Smooth muscle cell (in vitro differentiated cells): Measurements from ENCODE around the gene MAN1C1. TPM values are rescaled to one million over a fixed set of nuclear protein-coding genes. Genes with fewer than 3 reads are reported as not detected.

Experiments used
- DNase-seq: peaks from one replicate; lab custom pipeline; 2025; ENCODE audit not compliant: unreplicated experiment; lab: John Stamatoyannopoulos, UW
- H2AFZ ChIP-seq: fragments of 200-600 bp; sonication (generic); 2 replicates; pipeline ENCODE4 v1.6.0; 2016; ENCODE audit warnings: antibody characterized with exemption, low read depth, mild to moderate bottlenecking
- H3F3A ChIP-seq: fragments of 200-600 bp; sonication (generic); 2 replicates; pipeline ENCODE4 v1.6.0; 2017; ENCODE audit warnings: antibody characterized with exemption, low read depth
- H3K27ac ChIP-seq: fragments of 200-600 bp; sonication (generic); 2 replicates; pipeline ENCODE4 v1.5.1; 2016; ENCODE audit warnings: low read depth, mild to moderate bottlenecking
- H3K27me3 ChIP-seq: fragments of 200-600 bp; sonication (generic); 2 replicates; pipeline ENCODE4 v1.6.1; 2016; ENCODE audit warnings: low read depth, mild to moderate bottlenecking
- H3K36me3 ChIP-seq: fragments of 200-600 bp; sonication (generic); 2 replicates; pipeline ENCODE4 v1.5.1; 2016; ENCODE audit warnings: low read depth
- H3K4me1 ChIP-seq: fragments of 200-600 bp; sonication (generic); 2 replicates; pipeline ENCODE4 v1.5.1; 2016; ENCODE audit warnings: low read depth
- H3K4me2 ChIP-seq: fragments of 200-600 bp; sonication (generic); 2 replicates; pipeline ENCODE4 v1.6.0; 2016; ENCODE audit warnings: mild to moderate bottlenecking
- H3K4me3 ChIP-seq: fragments of 200-600 bp; sonication (generic); 2 replicates; pipeline ENCODE4 v1.5.1; 2016; ENCODE audit warnings: mild to moderate bottlenecking
- H3K79me2 ChIP-seq: fragments of 200-600 bp; sonication (generic); 2 replicates; pipeline ENCODE4 v1.6.0; 2016; ENCODE audit warnings: low read depth, mild to moderate bottlenecking
- H3K9ac ChIP-seq: fragments of 200-600 bp; sonication (generic); 2 replicates; pipeline ENCODE4 v1.6.0; 2016; ENCODE audit warnings: low read depth
- H3K9me3 ChIP-seq: fragments of 200-600 bp; sonication (generic); replicated peaks from 2 replicates; pipeline ENCODE4 v1.5.1; 2016; ENCODE audit warnings: low read depth
- H4K20me1 ChIP-seq: fragments of 200-600 bp; sonication (generic); 2 replicates; pipeline ENCODE4 v1.6.0; 2016; ENCODE audit warnings: low read depth
- CTCF ChIP-seq: fragments of 200-600 bp; sonication (generic); IDR thresholded peaks from 2 replicates; pipeline ENCODE4 v1.5.1; 2017; ENCODE audit warnings: borderline replicate concordance, mild to moderate bottlenecking, antibody characterized with exemption; ENCODE audit not compliant: insufficient read depth, poor library complexity, severe bottlenecking
- WGBS: methylation state at CpG from one replicate; pipeline ENCODE4 v1.1.7; 2016; ENCODE audit warnings: low lambda C conversion rate; 5-methylcytosine and 5-hydroxymethylcytosine counted together
- polyA plus RNA-seq: library from polyadenylated mRNA; unstranded; fragments of >200 nt; fragmentation: Nextera tagmentation; extraction: Ambion mirVana; gene quantifications from 2 replicates; pipeline ENCODE4 v1.2.1, GENCODE V29; 2016
- total RNA-seq: library from RNA; depleted of rRNA; stranded (reverse); fragments of >200 nt; gene quantifications from 2 replicates; pipeline ENCODE4 v1.2.3, GENCODE V29; 2014

Gene MAN1C1
- total and polyA plus RNA-seq, 2 experiments from 2014 or later: 4.4 to 10.5 TPM

- 98% methylated on average over 24 of the region's 24 CpGs for WGBS
- TF ChIP-seq CTCF: no peak
- Histone ChIP-seq H3K36me3 (no peaks in the 10 kb centered on the region), H3F3A (peaks cover 17% of the 10 kb centered on the region), H3K27ac (no peak overlapping the region), H3K4me1 (peaks cover 7% of the 10 kb centered on the region), H3K4me2 (no peak overlapping the region), H3K79me2 (peaks cover 5% of the 10 kb centered on the region), H3K27me3 (no peaks in the 10 kb centered on the region), H3K9ac (no peak overlapping the region), H2AFZ (no peak overlapping the region), H4K20me1 (peaks cover 3% of the 10 kb centered on the region), H3K9me3 (no peaks in the 10 kb centered on the region), H3K4me3 (no peak overlapping the region)
- no peak for DNase-seq
These were observed 198.9 kb downstream of the MAN1C1 start for GRCh38 chr1:25815208-25816111.

GRCh38 chr1:25816112-25816718, 199.6 kb downstream of the MAN1C1 start:
- H2AFZ ChIP-seq: no peak overlapping the region
- no peak overlapping the region for H3K4me3 ChIP-seq
- peaks cover 7% of the 10 kb centered on the region for H4K20me1 ChIP-seq
- H3F3A ChIP-seq: peaks cover 17% of the 10 kb centered on the region
- H3K27ac ChIP-seq: no peak overlapping the region
- DNase-seq: no peak
- no peaks in the 10 kb centered on the region for H3K9me3 ChIP-seq
- no peaks in the 10 kb centered on the region for H3K36me3 ChIP-seq
- no peak overlapping the region for H3K4me2 ChIP-seq
- H3K4me1 ChIP-seq: peaks cover 11% of the 10 kb centered on the region
- 97% methylated on average over 15 of the region's 15 CpGs for WGBS
- H3K79me2 ChIP-seq: peaks cover 12% of the 10 kb centered on the region
- H3K9ac ChIP-seq: no peak overlapping the region
- TF ChIP-seq CTCF: no peak
- no peaks in the 10 kb centered on the region for H3K27me3 ChIP-seq

DNA sequence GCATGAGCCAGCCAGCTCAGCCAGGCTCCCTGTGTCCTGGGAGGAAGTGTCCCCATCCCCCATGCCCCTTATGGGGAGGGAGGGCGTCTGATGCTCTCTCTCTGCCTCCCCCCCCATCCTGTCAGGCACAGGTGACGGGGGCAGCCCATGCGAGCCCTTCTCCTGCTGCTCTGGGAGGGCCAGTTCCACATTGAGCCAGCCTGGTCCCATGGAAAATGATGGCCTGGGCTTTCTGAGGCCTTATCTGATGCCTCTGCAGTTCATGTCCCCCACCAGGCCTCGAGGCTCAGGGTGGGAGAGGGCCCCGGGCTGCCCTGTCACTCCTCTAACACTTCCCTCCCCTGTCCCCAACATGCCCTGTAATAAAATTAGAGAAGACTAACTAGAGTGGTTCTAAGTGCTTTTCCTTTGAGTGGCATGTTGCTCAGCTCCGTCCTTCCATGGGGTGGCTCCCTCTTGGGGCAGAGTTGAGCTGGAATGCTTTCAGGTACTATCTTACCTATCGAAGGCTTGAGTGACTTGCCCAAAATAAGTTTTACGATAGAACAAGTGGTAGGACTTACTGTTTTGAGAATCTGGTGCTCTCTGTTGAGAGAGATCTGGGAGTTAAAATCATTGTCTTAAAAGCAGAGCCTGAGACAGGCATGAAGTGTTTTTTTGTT, 201.4 kb downstream of the MAN1C1 start:
- peaks cover 27% of the 10 kb centered on the region for H3K79me2 ChIP-seq
- H2AFZ ChIP-seq: no peak overlapping the region
- no peaks in the 10 kb centered on the region for H3K36me3 ChIP-seq
- peak overlapping the region; percentile 94 for H3K4me2 ChIP-seq
- H3K9me3 ChIP-seq: no peaks in the 10 kb centered on the region
- peaks cover 13% of the 10 kb centered on the region for H3K4me1 ChIP-seq
- H3K4me3 ChIP-seq: peak overlapping the region; percentile 87
- H3K27ac ChIP-seq: peak overlapping the region; percentile 39
- no peak overlapping the region for H3K9ac ChIP-seq
- no peaks in the 10 kb centered on the region for H3K27me3 ChIP-seq
- peaks cover 23% of the 10 kb centered on the region for H4K20me1 ChIP-seq
- no peak for DNase-seq
- 47% methylated on average over 8 of the region's 8 CpGs for WGBS
- no peak for TF ChIP-seq CTCF
- peaks cover 17% of the 10 kb centered on the region for H3F3A ChIP-seq
